ENCODE measurements around the gene SPATA19.

The SPATA19 gene

DNA sequence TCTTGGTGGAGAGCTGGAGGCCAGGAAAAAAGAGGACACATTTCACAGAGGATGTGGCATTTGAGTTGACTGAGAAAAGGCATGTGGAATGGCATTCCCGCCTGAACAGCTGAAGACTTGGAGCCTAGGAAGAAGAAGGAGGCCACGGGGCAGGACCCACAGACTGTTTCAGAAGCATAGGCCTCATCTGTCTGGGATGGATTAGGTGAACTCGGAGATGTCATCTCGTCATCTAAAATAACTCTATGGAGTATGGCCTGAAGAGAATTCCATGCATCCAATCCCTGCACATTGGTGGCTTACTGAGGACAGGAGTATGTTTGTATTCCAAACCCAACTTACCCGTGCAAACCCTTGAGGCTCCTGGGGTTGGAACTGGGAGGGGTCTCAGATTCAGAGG lies 16.4 kb downstream of the SPATA19 start:
- Histone ChIP-seq H3K9me2 (replicated peaks; ENCODE audit: insufficient read depth, low read length) (no peaks in the 10 kb centered on the region), H3K27me3 (ENCODE audit: low read length) (no peaks in the 10 kb centered on the region), H4K20me1 (ENCODE audit: low read depth, low read length) (no peaks in the 10 kb centered on the region), H3K4me2 (ENCODE audit: low read depth, low read length, poor library complexity, severe bottlenecking) (no peak overlapping the region), H3K4me3 (ENCODE audit: insufficient read depth, low read length, poor library complexity, severe bottlenecking) (no peak overlapping the region), H3K9ac (ENCODE audit: low read length) (no peak overlapping the region), H3K79me2 (ENCODE audit: insufficient read depth, low read length) (no peaks in the 10 kb centered on the region), H3F3A (ENCODE audit: insufficient read depth) (no peaks in the 10 kb centered on the region), H3K27ac (ENCODE audit: low read depth, low read length) (no peak overlapping the region), H2AFZ (ENCODE audit: low read depth, low read length, severe bottlenecking) (no peak overlapping the region), H3K9me3 (ENCODE audit: insufficient read depth, low read length) (no peaks in the 10 kb centered on the region), H3K36me3 (ENCODE audit: low read length) (no peaks in the 10 kb centered on the region)
- TF ChIP-seq CTCF (IDR thresholded peaks at IDR 0.05; ENCODE audit: insufficient read depth, low read length, poor library complexity, severe bottlenecking) (no peak), EZH2phosphoT487 (conservative IDR thresholded peaks at IDR 0.05; ENCODE audit: low read length) (no peak)

GRCh38 chr11:133827556-133827955 lies 17.8 kb downstream of the SPATA19 start:
- no peak overlapping the region for H3K27ac ChIP-seq (ENCODE audit: low read depth, low read length)
- no peaks in the 10 kb centered on the region for H4K20me1 ChIP-seq (ENCODE audit: low read depth, low read length)
- no peaks in the 10 kb centered on the region for H3K79me2 ChIP-seq (ENCODE audit: insufficient read depth, low read length)
- no peak overlapping the region for H3K9ac ChIP-seq (ENCODE audit: low read length)
- no peak overlapping the region for H3K4me2 ChIP-seq (ENCODE audit: low read depth, low read length, poor library complexity, severe bottlenecking)
- no peaks in the 10 kb centered on the region for H3K9me2 ChIP-seq (replicated peaks; ENCODE audit: insufficient read depth, low read length)
- no peaks in the 10 kb centered on the region for H3K9me3 ChIP-seq (ENCODE audit: insufficient read depth, low read length)
- no peaks in the 10 kb centered on the region for H3K36me3 ChIP-seq (ENCODE audit: low read length)
- no peaks in the 10 kb centered on the region for H3F3A ChIP-seq (ENCODE audit: insufficient read depth)
- H3K27me3 ChIP-seq (ENCODE audit: low read length) = no peaks in the 10 kb centered on the region
- no peak overlapping the region for H2AFZ ChIP-seq (ENCODE audit: low read depth, low read length, severe bottlenecking)
- no peak for TF ChIP-seq EZH2phosphoT487 (conservative IDR thresholded peaks at IDR 0.05; ENCODE audit: low read length)
- no peak for TF ChIP-seq CTCF (IDR thresholded peaks at IDR 0.05; ENCODE audit: insufficient read depth, low read length, poor library complexity, severe bottlenecking)
- no peak overlapping the region for H3K4me3 ChIP-seq (ENCODE audit: insufficient read depth, low read length, poor library complexity, severe bottlenecking)

- Histone ChIP-seq H3K27ac (ENCODE audit: low read depth, low read length) (no peak overlapping the region), H2AFZ (ENCODE audit: low read depth, low read length, severe bottlenecking) (no peak overlapping the region), H3K36me3 (ENCODE audit: low read length) (no peaks in the 10 kb centered on the region), H3F3A (ENCODE audit: insufficient read depth) (no peaks in the 10 kb centered on the region), H3K9ac (ENCODE audit: low read length) (no peak overlapping the region), H3K4me2 (ENCODE audit: low read depth, low read length, poor library complexity, severe bottlenecking) (no peak overlapping the region), H3K9me3 (ENCODE audit: insufficient read depth, low read length) (no peaks in the 10 kb centered on the region), H3K79me2 (ENCODE audit: insufficient read depth, low read length) (no peaks in the 10 kb centered on the region), H3K4me3 (ENCODE audit: insufficient read depth, low read length, poor library complexity, severe bottlenecking) (no peak overlapping the region), H4K20me1 (ENCODE audit: low read depth, low read length) (no peaks in the 10 kb centered on the region), H3K27me3 (ENCODE audit: low read length) (no peaks in the 10 kb centered on the region), H3K9me2 (replicated peaks; ENCODE audit: insufficient read depth, low read length) (no peaks in the 10 kb centered on the region)
- no peak for TF ChIP-seq CTCF (IDR thresholded peaks at IDR 0.05; ENCODE audit: insufficient read depth, low read length, poor library complexity, severe bottlenecking)
- no peak for TF ChIP-seq EZH2phosphoT487 (conservative IDR thresholded peaks at IDR 0.05; ENCODE audit: low read length)
These were observed 18.4 kb downstream of the SPATA19 start for GRCh38 chr11:133826866-133827265.

Data from SU-DHL-6 (cell line).